GM19328 (cell line): ENCODE data around the gene ID4.
"Not testable (repeated sequence)": the region's sequence is repeated elsewhere in the genome, so short reads cannot be mapped to it uniquely, and the experiment has no call there.

Experiments
- ATAC-seq: cut with Tn5 transposase; IDR thresholded peaks from one replicate; pipeline ENCODE4 v1.9.1; 2021; ENCODE audit warnings: mild to moderate bottlenecking, moderate library complexity; ENCODE audit not compliant: unreplicated experiment

The ID4 gene

DNA sequence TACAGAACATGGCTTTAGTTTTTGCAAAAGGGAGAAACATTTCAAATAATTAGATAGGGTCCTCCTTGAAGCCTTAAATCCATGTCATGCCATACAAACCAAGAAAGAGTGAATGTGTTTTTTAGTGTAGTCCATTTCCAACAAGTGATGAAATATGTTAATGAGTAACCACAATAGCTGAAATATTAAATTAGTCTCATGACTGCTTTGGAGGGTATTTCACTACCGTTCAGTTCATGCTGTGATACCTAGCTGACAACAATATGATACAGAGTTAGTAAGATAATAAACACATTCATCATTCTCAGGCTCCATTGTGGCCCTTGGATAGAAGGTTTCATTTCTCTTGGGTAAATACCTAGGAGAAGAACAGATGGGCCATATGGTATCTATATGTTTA is 5.8 kb upstream of the ID4 start:
- ATAC-seq = no peak

DNA sequence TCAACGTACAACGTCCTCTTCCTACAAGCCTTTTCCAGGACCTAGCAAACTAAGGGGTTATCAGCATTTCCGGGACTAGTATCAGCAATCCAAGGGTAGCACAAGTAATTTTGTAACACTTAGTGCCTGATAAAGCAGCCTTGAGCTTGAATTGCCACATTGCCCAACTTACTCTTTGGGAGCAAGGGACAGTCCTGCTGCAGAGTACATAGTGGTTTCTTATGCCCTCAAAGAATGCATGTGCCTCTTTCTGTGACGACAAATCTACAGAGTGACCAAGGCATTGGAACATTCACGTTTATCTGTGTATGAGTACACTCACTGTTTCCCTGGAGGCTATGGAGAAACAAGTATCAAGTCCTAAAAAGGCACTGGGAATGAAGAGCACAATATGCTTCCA is 3.2 kb upstream of the ID4 start:
- ATAC-seq = no peak

DNA sequence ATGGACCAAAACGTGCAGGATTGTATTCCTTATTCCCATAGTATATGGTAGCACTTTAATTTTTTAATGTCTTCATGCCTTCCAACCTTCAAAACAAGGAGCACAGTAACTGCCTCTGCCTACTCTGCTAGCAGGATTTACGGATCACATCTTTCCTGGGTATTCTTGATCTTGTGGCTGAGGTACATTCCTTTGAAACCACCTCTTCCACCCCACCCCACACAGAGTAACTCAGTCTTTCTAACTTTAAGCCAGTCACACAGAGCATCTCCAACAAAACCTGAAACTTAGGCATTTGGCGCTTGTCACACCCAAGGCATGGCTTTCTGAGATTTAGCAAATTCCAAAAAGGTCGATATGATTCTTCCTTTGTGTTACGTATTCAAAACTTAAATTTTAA is 2.3 kb upstream of the ID4 start:
- no peak for ATAC-seq

DNA sequence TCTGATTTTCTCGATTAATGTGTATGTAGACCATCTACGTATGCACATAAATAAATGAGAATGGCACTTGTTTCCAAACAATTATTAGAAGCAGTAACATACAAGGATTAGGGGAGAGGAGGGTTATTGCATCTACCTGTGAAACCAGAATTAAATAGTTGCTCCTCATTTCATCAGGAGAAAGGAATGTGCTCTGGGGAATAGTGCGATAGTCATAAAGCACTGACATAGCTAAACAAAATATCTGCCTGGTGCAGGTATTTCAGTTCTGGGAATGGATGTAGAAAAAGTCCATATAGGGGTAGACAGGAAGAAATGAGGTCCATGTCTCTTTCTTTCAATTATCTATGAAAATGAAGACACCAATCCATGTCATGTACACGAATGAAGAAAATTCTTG is 1.6 kb upstream of the ID4 start:
- ATAC-seq = no peak

DNA sequence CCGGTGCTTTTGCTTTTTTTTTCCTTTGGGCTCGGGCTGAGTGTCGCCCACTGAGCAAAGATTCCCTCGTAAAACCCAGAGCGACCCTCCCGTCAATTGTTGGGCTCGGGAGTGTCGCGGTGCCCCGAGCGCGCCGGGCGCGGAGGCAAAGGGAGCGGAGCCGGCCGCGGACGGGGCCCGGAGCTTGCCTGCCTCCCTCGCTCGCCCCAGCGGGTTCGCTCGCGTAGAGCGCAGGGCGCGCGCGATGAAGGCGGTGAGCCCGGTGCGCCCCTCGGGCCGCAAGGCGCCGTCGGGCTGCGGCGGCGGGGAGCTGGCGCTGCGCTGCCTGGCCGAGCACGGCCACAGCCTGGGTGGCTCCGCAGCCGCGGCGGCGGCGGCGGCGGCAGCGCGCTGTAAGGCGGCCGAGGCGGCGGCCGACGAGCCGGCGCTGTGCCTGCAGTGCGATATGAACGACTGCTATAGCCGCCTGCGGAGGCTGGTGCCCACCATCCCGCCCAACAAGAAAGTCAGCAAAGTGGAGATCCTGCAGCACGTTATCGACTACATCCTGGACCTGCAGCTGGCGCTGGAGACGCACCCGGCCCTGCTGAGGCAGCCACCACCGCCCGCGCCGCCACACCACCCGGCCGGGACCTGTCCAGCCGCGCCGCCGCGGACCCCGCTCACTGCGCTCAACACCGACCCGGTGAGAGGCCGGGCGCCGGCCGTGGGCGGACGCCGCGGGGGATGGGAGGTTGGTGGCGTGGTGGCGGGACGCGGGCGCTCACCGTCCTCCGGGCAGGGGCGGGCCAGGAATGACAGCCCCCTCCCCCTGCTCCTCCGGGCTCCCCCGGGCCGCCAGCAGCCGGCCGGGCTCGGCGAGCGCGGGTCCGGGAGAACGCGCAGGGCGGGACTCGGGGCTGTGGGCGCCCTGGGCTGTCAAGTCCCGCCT is 606 bp downstream of the ID4 start:
- no peak for ATAC-seq

DNA sequence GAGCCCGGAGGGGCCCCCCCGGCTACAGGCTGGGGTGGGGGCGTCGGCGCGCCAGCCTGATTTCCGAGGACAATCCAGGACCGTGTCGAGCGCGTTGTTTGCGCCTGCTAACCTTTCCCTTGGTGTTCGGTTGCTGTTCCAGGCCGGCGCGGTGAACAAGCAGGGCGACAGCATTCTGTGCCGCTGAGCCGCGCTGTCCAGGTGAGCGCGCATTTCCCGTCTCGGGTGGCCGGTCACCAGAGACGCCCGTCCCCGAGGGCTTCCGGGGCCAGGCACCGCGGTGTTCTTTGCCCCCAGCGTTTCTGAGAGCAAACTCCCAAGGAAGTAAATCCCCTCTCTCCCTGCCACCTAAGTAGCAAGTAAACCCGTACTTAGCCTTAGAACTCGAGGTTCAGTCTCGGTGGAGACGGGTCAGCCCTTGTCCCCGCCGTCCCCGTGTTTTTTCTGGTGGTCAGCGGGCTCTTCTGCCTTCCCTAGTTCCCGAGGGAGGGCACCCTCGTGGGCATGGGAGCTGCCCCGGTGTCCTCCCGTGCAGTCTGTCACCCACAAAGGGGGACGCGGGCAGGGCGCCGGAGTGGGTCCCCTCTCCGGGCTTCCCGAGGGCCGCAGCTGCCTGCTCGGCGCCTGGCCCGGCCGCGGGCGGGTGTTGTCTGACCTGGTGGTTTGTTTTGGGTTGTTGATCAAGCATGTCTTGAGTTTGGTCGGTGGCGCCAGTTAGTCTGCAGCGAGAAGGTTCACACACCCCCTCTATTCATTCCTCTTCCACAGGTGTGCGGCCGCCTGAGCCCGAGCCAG is 1.5 kb downstream of the ID4 start:
- ATAC-seq = no peak

DNA sequence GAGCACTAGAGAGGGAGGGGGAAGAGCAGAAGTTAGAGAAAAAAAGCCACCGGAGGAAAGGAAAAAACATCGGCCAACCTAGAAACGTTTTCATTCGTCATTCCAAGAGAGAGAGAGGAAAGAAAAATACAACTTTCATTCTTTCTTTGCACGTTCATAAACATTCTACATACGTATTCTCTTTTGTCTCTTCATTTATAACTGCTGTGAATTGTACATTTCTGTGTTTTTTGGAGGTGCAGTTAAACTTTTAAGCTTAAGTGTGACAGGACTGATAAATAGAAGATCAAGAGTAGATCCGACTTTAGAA is 2.0 kb downstream of the ID4 start:
- no peak for ATAC-seq

DNA sequence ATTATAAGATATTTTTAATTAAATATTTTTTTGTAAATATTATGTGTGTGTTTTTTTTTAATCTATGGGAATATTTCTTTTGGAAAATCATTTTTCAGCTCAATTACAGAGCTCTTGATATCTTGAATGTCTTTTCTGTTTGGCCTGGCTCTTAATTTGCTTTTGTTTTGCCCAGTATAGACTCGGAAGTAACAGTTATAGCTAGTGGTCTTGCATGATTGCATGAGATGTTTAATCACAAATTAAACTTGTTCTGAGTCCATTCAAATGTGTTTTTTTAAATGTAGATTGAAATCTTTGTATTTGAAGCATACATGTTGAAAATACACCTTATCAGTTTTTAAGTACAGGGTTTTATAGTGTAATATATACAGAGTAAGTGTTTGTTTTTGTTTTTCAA is 2.6 kb downstream of the ID4 start:
- ATAC-seq = no peak

DNA sequence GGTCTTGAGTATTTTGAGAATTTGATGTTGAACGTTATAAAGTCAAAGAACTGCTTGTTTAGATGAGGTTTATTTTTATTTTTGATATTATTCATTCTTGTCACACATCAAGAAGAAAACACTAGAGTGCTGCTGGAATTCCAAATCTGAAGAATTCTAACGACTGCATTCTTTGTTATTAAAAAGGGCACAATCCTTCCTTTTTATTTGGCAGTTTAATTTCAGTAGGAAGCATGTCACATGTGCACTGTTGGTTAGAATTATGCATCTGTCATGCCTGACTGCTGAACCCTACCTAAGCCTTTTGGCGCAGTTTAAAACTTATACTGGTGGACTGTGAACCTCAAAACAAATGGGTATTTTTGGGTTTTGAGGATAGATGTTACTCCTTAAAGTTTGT is 4.0 kb downstream of the ID4 start:
- no peak for ATAC-seq

DNA sequence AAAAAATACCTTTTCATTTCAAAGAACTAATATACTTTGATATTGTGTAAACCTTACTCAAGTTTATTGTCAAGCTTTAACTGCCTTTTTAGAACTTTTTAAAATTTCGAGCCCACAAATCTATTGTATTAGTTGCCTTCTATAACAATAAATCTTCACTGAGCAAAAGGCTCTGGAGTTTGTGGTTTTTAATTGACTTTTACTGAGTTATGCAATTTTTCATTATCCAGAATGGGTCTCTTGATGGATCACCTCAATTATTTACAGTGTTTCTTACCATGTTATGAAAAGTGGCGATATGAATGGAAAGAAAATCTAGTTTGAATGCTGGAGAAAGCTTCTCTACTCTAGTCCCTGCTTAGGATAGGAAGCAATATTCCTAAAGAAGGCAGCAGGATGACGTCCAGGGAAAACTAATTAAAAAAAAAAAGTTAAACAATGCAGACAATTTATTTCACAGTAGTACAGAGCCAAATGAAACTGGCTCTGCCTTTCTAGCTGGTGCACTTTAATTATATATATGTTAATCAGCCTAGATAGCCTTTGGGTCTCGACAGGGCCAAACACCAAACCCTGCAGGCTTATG is 5.0 kb downstream of the ID4 start:
- ATAC-seq = no peak

DNA sequence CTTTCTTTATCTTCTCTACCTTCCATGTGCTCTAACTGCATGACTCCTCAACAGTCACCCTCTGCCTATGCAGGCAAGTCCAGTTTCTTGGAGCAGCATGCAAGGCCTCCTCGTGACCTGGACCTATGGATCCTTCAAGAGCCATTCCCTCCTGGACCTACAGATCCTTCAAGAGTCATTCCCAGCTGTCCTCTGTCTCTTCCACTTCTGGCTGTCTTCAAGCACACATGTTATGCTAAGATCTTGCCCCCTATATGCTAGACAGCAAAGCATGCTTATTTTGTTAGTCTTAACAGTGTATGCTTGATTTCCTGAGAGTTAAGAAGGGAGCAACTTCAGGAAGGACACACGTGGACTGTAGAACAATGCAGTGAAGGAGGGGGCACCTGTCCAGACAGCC is 7.5 kb downstream of the ID4 start:
- ATAC-seq = no peak

DNA sequence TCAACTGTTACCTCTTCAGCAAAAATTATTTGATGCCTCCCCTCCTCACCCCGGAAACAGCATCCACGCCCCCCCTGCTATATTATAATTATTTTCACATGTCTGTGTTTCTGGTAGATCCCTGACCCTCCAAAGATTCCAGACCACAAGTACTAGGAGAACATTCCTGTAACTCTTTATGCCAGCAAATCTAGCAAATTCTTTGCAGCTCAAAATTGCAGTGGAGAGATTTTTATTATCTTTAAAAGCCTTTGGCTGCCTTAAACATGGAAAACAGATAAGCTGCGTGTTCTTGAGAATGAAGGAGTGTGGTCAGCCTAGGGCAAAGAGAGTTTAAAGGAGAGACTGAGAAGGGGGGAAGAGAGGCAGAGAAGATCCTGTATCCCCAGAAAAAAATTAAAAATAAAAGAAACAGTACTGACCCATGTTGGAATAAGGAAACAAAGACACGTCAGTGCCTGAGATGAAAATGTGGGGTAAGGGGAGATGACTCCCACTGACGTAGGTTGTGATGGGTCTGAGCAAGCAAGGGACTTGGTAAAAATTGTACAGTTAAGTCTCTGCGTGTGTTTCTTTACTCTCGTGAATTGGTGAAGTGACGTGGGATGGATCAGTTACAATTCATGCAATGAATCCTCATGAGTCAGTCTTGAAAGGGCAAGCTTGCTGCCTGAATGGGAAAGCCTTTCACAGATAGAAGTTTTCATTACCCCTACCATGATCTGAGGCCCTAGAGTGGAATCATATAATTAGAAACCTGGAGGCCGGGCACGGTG is 8.3 kb downstream of the ID4 start:
- ATAC-seq = no peak

DNA sequence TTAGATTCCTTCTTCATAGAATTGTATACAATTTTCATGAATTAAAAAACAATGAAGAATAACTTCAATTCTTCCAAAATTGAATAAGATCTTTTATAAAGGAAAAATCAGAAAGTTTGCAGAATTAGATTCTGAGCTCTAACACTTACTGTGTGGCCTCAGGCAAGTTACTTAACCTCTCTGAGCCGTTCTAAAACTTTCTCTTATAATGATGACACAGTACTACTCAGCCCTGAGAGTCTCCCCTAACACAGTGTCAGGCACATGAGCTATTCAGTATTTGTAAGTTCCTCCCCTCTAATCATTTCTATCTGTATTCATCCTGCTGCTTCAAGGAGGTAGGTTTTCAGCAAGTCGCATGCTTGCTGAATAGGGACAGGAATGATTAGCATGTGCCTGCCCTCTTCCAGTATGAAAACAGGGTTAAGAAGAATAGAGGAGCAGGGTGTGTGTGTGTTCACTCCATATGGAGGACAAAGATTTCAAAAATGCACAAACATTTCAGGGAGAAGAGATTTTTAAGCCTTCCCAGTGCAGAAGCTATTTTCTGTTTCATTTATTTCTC is 11.4 kb downstream of the ID4 start:
- no peak for ATAC-seq

DNA sequence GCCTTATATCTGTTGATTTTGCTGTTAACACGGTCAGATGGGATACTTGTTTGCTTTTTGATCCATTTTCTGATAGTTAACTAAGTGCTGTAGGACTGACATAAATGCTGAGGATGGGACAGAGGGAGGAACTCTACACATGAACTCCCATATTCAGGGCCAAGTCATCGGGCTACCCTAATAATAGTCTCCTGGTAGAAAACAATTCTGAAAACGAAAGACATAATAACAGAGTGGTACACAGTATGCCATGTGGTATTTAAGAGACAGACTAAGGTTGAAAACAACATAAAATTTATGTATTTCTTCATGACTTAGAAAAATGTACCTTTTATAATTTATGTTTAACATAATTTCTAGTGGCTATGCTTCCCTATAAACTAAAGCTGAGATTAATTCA is 12.0 kb downstream of the ID4 start:
- no peak for ATAC-seq

DNA sequence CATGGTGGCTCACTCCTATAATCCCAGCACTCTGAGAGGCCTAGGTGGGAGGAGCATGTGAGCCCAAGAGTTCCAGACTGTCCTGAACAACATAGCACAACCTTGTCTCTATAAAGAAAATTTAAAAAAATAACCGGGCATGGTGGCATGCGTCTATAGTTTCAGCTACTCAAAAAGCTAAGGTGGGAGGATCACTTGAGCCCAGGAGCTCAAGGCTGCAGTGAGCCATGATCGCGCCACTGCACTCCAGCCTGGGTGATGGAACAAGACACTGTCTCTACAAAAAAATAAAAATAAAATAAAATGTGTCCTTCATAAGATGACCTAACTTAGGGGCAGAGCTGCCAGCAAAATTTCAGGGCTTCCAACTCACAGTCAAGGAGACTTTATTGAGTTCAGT is 12.6 kb downstream of the ID4 start:
- ATAC-seq = no peak

DNA sequence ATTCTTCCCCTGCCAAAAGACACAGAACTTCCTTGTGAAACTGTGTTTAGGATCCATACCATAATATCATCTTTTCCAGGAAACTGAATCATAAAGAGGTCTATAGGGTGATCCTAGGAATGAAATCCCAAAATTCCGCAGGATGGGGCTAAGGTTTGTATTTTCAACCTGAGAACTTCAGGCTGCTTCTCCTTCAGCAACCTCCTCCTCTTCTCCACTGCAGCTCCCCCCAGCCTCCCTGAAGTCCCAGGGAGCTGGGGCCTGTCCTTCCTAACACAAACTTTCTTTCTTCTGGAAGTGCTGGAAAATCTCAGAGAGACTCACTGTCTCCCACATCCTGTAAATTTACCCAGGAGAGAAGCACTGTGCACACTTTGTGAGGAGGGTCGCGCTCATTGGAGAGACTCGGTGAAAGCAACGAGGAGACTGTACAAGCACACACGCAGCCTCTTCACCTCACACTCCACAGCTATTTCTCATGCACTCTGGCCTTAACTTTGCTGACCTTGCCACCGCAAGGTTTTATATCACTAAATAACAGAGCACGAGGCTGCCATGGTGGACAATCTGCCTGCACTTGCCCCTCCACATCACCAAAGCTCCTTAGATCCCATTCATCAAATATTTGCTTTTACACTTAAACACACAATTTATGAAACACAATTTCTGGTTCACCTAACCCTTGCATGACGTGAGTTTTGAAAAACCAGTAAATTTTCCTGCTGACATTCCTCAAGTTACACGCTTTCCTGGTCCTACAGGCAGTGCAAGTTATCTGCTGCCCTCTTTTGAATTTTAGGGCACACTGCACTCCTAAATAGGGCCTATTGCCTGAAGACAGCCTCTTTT is 14.3 kb downstream of the ID4 start:
- no peak for ATAC-seq

DNA sequence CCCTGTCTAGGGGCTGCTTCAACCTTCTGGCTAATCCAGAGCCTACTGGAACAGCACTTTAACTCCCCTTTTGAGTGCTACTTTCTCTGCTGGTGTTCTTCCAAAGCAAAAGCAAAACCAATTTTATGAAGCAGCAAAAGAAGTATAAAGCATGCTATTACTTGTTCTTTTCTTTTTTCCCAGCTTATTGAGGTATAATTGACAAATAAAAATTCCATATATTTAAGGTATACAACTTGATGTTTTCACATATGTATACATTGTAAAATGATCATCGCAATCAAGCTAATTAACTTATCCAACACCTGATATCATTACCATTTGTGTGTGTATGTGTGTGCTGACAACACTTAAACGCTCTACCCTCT is 14.9 kb downstream of the ID4 start:
- ATAC-seq = no peak

DNA sequence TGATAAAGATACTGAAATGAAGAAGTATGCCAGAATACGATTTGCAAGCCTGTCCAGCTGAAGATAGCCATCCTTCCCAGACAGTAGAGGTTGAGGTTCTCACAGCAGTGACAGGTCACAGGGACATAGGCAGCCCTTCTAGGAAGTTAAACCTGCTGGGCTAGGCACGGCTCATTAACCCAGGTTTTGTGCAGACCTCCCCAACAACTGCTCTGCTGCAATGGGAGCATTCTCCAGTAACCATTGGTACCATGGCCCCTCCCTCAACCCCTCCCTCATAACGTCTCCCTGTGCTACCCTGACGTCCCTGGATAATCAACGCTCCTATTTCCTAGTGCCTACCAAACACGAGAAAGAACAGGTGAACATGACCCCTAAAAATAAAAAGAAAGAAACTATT is 15.8 kb downstream of the ID4 start:
- no peak for ATAC-seq

DNA sequence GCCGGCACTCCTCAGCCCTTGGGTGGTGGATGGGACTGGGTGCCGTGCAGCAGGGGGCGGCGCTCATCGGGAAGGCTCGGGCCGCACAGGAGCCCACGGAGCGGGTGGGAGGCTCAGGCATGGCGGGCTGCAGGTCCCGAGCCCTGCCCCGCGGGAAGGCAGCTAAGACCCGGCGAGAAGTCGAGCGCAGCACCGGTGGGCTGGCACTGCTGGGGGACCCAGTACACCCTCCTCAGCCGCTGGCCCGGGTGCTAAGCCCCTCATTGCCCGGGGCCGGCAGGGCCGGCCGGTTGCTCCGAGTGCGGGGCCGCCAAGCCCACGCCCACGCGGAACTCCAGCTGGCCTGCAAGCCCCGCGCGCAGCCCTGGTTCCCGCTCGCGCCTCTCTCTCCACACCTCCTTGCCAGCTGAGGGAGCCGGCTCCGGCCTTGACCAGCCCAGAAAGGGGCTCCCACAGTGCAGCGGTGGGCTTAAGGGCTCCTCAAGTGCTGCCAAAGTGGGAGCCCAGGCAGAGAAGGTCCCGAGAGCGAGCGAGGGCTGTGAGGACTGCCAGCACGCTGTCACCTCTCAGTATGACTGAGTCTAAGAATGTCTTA is 17.3 kb downstream of the ID4 start:
- not testable (repeated sequence) for ATAC-seq

DNA sequence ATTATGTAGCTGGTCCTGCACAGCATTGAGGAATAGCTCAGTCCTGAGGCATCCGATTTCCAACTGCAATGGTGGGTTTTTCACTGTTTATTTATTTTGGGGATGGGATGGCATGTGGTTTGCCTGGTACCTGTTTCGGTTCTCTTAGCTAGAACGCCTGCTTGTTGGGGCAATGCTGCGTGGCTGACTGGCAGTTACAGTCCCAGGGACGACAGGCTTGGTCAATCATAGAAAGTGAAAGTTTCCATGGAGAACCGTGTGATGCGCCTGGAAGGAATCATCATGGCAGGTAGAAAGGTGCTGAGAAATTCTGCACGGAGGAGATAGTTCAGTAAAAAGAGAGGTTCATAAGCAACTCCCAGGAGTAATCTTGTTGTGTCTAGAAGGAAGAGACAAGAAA is 18.4 kb downstream of the ID4 start:
- ATAC-seq = no peak
